ENCODE measurements around the gene LRRC3.

DNA sequence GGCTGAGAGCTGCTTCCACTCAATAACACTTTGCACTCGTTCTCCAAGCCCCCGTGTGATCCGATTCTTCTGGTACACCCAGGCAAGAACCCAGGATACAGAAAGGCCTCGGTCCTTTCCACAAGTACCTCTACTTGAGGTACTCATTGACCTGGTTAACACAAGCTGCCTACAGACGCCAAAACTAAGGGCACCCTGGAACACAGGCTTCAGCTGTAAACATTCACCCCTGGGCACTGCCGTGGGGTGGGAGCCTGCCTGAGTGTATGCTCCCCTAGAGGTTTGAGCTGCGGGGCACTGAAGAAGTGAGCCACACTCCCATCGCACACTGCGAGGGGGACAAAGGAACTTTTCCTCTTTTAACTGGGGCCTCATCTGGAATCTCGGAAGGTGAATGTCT is 30.5 kb downstream of the LRRC3 start:
- TF ChIP-seq, protein P1, sequence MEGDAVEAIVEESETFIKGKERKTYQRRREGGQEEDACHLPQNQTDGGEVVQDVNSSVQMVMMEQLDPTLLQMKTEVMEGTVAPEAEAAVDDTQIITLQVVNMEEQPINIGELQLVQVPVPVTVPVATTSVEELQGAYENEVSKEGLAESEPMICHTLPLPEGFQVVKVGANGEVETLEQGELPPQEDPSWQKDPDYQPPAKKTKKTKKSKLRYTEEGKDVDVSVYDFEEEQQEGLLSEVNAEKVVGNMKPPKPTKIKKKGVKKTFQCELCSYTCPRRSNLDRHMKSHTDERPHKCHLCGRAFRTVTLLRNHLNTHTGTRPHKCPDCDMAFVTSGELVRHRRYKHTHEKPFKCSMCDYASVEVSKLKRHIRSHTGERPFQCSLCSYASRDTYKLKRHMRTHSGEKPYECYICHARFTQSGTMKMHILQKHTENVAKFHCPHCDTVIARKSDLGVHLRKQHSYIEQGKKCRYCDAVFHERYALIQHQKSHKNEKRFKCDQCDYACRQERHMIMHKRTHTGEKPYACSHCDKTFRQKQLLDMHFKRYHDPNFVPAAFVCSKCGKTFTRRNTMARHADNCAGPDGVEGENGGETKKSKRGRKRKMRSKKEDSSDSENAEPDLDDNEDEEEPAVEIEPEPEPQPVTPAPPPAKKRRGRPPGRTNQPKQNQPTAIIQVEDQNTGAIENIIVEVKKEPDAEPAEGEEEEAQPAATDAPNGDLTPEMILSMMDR (IDR thresholded peaks at IDR 0.05): no peak
- no peak for TF ChIP-seq POLR2A (IDR thresholded peaks at IDR 0.05)
- TF ChIP-seq POLR2AphosphoS5 (IDR thresholded peaks at IDR 0.05): no peak

All from prostate gland (tissue), 2 donors.